ENCODE data around the gene PAPLN.

The PAPLN gene

DNA sequence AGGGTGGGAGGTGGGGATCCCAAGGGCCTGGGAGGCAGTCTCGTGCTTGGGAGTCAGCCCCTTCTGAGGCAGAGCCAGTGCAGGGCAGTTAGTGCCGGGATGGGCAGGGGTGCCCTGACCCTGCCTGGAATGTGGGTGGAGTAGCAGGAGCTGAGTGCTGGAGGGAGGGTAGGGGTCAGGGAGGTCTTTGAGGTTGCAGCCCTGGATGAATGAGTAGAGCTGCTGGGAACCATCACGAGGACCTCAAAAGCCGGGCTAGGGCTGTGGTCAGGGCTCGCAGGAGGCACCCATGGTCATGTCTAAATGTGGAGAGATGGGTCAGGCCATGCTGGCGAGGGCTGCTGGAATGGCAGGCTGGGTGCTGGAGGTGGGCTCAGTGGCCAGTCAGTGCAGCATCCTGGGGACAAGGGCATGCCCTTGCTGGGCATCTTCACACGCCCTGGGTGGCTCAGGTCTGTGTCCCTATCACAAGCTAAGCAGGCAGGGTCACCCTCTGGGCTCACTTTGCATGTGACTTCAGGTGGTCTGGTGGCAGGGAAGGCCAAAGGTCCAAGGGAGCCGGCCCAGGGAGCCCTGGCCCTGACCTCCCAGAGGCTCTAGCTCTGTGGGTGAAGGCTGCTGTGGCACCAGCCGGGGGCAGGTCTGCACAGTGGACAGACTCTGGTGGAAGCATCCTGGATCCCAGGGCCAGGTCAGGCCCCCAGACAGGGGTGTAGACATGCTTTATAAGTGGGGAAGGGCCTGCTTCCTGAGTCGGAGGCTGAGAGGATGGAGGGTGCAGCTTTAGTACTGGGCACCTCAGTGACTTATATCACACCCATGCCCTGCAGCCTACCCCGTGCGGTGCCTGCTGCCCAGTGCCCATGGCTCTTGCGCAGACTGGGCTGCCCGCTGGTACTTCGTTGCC, 24.5 kb downstream of the PAPLN start:
- DNase-seq = peak in 1 of 4 experiments; percentile 36

DNA sequence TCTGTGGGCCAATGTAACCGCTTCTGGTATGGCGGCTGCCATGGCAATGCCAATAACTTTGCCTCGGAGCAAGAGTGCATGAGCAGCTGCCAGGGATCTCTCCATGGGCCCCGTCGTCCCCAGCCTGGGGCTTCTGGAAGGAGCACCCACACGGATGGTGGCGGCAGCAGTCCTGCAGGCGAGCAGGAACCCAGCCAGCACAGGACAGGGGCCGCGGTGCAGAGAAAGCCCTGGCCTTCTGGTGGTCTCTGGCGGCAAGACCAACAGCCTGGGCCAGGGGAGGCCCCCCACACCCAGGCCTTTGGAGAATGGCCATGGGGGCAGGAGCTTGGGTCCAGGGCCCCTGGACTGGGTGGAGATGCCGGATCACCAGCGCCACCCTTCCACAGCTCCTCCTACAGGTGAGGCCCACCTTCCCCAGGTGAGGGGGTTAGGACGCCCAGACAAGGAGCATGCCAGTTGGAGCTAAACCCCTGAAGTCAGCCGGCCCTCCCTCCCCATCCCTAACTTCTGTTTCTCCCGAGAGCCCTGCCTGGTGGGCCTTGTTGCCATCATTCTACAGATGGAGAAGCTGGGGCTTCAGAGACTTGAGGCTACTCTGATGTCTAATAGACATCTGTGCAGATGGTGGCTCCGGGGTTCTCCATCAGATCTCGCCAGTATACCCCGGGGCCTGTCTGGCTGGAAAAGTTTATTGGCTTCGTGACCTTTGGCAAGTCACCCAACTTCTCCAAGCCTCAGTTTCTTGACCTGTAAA, 25.3 kb downstream of the PAPLN start:
- DNase-seq = peak in 1 of 4 experiments; percentile 31

DNA sequence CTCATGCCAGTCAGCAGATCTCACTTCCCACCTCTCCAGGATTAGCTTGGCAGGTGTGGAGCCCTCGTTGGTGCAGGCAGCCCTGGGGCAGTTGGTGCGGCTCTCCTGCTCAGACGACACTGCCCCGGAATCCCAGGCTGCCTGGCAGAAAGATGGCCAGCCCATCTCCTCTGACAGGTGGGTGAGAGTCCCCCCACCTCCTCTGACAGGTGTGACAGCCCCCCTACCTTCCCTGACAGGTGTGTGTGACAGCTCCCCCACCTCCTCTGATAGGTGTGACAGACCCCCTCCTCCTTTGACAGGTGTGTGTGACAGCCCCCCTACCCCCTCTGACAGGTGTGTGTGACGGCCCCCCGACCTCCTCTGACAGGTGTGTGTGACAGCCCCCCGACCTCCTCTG, 26.3 kb downstream of the PAPLN start:
- DNase-seq = peak in 1 of 4 experiments; percentile 14

DNA sequence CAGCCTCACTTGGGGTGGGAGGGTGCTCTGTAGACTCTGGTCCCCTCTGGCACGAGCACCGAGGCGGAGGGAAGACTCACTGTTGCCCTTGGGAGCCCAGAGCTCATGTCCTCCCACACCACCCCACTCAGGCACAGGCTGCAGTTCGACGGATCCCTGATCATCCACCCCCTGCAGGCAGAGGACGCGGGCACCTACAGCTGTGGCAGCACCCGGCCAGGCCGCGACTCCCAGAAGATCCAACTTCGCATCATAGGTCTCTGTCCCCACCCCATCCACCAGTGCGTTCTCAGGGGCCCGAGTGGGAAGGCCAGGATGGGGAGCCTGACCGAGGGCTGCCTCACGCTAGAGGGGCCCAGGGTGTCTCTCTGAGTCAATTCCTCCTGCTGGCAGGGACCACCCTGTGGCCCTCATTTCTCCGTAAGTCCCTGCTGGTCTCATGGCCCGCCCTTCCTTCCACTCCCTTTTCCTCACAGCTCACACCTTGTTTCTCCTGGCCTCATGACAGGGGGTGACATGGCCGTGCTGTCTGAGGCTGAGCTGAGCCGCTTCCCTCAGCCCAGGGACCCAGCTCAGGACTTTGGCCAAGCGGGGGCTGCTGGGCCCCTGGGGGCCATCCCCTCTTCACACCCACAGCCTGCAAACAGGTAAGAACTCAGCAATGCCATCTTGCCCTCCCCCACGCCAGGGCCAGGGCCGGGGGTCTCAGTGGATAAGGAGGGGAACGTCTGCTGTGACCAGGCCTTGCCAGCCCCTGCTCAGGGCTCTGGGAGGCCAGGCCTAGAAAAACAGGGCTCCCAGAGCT, 27.0 kb downstream of the PAPLN start:
- DNase-seq = peak in 1 of 4 experiments; percentile 42

DNA sequence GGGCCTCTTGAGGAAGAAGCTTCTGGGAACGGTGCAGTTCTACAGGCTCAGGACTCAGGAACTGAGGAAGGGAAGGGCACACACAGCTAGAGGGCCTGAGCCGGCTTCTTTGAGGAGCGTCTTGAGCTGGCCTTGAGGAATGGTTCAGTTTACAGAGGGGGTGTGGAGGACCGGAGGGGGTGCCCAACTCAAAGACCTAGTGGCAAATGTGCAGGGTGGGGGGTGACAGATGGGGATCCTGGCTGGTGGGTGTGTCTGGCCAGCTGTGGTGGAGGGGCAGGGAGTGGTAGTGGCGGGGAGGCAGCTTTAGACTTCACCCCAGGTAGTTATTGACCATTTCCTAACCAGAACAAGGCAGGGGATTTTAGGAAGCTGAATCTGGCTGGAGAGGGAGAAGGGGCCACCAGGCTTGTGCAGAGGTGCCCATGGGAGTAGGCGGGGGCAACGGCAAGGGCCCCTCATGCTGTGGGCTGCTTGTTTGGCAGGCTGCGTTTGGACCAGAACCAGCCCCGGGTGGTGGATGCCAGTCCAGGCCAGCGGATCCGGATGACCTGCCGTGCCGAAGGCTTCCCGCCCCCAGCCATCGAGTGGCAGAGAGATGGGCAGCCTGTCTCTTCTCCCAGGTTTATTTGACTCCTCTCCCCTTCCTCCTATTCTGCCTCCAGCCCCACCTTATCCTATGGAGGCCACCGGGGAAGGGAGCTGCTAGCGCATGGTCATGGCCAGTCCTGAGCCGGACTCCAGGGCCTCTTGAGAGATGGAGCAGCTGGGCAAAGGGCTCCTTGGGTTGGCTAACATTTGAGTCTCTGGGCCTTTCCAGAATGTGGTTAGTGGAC, 27.8 kb downstream of the PAPLN start:
- no peak for DNase-seq

DNA sequence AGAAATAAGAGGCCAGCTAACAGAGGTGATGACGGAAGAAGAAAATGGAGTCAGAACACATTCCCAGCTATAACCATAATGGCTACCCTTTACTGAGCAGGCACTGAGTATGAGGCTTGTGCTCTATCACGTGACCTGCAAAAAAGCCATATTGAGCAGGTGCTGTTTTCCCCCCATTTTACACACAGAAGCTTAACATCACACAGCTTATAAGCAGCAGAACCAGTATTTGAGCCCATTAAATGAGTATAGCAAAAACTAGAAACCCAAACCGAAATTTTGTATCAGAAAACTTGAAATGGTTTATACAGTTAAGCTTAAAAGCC, 28.4 kb downstream of the PAPLN start:
- DNase-seq = no peak

DNA sequence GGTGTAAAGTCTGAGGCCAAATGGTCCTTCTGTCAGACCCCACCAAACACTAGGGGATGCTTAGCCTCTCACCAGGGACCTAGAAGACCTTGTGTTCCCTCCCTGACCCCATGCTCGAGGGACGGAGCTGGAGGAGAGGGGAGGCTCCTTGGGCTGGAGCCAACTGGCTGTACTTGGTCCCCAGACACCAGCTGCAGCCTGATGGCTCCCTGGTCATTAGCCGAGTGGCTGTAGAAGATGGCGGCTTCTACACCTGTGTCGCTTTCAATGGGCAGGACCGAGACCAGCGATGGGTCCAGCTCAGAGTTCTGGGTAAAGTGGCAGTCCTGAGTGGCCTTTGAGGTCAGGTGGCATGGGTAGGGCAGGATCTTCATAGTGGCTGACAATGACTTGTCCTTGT, 29.0 kb downstream of the PAPLN start:
- DNase-seq = no peak

DNA sequence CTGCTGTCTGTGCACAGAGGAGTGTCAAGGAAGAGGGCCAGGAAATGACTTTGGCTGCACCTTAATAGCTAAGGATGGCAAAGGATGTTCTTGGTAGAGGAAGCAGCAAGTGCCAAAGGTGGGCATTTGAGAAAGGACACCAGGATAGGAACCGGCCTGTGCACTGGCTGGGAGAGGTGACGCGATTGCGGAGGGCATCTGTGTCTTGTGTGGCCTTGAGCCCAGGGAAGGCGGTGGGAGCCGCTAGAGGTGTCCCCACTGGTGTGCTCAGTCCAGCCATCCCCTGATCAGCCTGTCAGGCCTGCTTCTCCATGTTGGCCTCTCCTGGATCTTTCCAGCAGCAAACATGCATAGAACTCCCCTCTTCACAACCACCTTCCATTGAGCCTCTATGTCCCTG, 30.2 kb downstream of the PAPLN start:
- DNase-seq = no peak

DNA sequence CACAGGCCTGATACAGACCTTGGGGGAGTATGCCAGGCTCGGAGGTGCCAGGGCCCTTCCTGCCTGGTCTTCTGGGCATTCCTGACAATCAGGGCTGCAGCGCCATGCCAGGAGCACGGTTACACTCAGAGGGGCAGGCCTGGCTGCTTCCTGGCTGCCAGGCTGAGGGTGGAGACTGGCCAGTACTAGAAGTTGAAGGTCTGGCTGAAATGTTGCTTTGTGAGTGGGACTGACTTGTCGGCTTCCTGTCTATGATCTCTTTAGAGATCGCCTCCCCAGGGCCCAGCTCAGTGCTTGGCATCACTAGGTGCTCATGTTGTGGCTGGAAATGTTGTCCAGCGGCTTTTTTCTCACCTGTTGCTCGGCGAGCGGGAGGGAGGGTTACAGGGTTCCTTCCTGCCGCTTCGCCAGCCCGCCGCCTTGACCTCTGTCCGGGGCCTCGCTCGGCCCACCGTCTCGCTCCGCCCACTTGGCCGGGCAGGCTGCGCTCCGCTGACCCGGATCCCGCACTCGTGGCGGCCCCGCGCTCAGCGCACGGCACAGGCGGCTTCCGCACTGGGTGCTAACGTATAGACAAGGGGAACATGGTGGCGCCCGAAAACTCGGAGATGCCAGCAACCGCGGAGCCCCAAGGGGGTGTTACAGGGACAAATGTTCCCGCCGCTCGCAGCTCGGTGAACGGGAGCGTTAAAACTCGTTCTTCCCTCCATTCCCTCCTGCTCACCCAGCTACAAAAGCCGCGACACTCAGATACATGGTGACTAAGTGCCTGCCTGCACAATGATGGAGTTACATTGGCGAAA, 32.6 kb downstream of the PAPLN start:
- peak; percentile 46 to 73 (median 54) for DNase-seq

DNA sequence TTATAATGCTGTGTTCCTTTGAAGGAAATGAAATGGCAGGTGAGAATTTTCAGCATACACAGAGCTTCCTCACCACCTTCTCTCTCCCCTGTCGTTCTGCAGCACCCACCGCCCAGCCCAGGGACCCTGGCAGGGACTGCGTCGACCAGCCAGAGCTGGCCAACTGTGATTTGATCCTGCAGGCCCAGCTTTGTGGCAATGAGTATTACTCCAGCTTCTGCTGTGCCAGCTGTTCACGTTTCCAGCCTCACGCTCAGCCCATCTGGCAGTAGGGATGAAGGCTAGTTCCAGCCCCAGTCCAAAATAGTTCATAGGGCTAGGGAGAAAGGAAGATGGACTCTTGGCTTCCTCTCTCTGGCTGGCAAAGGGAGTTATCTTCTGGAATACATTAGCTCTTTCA, 35.1 kb downstream of the PAPLN start:
- no peak for DNase-seq

DNA sequence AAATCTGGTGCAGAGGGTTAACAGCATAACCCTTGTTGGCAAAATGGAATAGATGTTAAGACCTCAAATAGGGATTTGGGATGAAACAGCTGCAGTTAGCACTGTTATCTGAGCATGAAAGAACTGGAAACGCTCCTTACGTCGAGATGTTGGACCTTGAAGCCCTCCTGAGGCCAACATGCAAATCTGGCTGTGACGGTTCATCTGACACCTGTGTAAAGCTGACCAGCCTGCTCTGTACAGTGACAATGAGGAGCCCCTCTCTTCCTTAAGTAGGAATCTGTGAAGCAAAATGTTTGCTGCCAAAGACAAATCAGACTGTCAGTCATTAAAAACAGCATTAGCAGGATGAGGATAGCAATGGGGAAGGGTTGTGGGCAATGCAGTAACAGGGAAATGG, 36.5 kb downstream of the PAPLN start:
- DNase-seq = no peak

DNA sequence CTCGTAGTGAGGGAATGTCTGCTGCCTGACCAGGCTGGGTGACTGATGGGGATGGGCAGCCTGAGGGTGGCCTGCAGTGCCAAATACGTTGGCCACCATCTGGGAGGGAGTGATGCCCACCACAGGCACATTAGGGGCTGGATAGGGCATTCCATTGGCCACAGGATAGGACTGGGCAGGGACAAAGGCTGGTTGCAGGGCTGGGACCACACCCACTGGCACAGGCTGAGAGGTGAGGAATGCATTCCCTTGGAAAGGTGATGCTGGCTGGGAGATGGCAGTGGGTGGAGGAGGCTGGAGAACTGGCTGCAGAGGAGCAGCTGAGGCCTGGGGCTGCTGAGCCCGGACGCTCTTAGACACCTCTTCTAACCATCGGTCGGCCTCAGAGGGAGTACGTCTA, 39.5 kb downstream of the PAPLN start:
- DNase-seq = no peak

DNA sequence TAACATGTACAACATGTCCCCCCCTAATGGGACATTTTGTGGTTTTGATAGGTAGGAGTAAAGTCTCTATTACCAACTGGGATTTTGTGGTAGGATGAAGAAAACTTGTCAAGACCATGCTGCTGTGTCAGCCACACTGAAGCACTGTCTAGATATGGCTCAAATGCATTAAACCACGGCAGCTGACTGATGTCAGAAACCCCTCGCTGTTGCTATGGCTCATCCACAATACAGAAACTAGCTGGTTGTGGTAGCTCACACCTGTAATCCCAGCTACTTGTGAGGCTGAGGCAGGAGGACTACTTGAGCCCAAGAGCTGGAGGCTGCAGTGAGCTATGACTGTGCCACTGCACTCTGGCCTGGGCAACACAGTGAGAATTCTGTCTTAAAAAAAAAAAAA, 40.1 kb downstream of the PAPLN start:
- no peak for DNase-seq

DNA sequence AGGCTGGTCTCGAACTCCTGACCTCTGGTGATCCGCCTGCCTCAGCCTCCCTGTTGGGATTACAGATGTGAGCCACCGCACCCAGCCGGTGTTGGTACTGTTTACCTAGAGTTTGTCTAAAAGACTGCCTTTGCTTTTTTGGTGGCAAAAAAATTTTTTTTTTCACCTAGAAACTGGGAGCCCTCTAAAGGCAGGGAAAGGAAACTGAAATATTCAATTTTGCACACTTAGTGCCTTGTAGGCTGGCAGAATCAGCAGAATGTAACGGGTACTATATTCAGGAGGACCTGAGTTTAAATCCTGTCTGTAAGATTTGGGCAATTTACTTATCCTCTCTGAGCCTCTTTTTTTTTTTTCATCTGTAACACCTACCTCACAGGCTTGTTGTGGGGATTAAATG, 43.6 kb downstream of the PAPLN start:
- DNase-seq = no peak

DNA sequence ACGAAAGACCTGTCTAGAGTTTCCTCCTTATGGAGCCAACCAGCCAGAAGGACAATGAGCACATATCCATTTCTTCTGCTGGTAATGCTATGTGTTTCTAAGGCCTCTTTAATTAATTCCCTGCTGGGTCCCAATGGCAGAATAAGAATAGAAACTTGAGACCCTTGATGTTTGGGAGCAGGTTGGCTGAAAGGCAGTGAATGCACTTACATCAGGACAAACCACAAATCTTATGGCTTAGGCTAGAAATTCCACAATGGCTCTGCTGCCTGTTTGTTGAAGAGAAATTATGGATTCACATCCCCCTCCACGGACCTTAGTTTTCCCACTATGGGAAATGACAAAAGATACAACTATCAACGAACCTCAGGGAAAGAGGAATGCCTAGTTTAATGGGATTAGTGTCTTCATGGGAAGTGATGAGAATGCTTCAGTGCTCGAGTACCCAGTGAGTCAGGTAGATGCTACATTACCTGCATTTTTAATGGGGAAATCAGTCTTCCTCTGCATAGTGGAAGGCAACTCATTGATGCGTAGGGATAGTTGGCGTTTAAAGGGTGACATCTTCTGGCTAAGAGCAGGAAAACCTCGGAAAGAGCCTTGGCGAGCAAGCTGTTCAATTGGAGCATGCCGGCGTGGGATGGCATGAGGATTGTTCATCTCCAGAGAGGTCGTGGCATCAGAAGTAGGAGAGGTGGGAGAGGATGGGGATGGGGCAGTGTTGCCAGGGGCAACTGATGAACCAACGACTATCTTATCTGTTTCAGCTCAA, 46.5 kb downstream of the PAPLN start:
- no peak for DNase-seq

DNA sequence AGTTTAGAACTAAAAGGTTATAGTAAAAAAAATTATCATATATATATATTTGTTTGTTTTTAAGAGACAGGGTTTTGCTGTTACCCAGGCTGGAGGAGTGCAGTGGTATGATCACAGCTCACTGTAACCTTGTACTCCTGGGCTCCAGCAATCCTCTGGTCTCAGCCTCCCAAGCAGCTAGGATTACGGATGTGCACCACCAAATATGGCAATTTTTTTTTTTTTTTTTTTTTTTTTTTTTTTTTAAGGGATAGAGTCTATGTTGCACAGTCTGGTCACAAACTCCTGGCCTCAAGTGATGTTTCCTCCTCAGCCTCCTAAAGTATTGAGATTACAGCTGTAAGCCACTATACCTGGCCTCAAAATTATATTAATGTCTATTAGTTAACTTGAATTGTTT, 48.7 kb downstream of the PAPLN start:
- DNase-seq = no peak

DNA sequence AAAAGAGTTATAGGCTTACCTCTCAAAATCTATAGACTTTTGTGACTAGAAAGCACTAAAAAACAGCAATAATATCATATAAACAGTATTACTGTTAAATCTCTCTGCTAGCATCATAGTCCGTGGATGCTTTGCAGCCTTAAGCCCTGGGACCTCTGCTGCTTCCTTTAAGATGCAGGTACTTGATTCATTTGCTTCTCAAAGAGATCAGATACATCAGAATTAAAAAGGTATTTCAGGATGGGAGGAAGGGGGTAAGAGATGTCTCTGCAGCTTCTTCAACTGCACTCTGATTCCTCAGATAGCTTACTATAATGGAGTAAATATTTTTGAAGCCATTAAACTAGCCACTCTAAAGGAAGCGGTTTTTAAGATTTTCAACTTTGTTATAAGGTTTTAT, 49.3 kb downstream of the PAPLN start:
- DNase-seq = no peak

DNA sequence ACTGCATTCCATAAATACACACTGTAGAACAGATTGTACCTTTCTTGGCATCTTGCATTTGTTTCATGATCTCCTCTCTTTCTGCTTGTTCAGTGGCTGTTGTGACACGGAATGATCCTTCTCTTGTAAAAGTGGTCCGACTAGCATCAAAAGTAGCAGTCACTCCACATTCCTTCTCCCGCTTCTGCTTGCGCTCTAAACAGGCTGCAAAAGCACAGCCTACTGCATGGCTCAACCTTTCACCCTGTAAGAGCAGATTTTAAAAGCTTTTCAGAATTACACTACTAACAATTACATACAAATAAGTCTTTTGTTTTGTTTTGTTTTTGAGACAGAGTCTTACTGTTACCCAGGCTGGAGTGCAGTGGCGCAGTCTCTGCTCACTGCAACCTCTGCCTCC, 49.8 kb downstream of the PAPLN start:
- DNase-seq = no peak

DNA sequence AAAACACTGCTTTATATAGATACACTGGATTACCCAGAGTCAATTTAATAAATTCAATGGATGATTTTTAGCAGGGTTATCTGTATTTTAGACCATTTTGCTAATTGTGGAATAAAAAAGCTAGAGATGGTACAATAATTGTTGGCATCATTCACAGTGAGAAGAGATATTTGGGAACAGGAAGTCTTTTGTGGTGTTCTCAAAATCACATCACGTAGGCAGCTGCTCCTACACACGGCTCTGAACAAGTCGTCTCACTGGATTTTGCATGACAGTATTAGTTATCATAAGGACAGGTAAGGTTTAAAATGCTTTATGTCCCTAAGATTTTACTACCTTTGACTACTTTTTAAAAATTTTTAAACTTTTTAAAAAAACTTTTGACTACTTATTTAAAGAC, 52.0 kb downstream of the PAPLN start:
- DNase-seq = no peak

DNA sequence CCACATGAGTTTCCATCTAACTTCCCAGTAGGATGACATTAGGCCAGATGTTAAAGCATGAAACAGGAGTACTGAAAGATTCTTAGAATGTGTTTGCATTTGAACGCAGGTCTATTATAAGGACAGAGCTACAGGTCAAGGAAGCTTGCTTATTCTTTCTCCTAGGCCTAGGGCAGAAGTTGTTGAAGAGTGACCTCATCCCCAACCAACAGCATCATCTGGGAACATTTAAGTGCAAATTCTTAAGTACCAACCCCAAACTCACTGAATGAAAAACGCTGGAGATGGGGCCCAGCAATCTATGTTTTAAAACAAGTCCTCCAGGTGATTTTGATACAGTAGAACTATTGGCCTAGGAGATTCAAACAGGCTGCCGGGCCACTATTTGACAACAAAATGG, 52.4 kb downstream of the PAPLN start:
- no peak for DNase-seq

DNA sequence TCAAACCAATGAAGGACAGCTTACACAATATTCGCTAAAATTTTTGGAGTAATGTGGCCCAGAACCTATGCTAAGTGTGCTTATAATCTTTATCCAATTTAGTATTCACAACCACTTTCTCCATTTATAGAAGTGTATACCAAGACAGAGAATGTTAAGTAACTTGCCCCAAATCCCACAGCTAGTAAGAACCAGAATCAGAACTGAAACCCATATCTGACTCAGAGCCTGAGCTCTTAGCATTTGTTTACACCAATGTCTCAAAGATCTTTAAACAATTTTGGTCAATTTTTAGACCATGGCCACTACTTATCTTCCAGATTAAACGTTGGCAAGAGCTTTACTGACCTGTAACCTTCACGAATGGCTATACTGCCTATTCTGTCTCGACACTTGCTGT, 53.0 kb downstream of the PAPLN start:
- DNase-seq = no peak
